Renal cortex interstitium (tissue), 11 donors: ENCODE results near the gene MAP2K7. TPM values are rescaled to one million over a fixed set of nuclear protein-coding genes. Genes with fewer than 3 reads are reported as not detected.

Experiments
- DNase-seq, 11 donors: peaks; one replicate each; pipeline ENCODE4 v3.0.0-alpha.2; 2013; ENCODE audit warnings: low read depth in 9 of 11, low spot score in 4 of 11; ENCODE audit errors: extremely low read depth in 1 of 11
- polyA plus RNA-seq, 3 donors: library from polyadenylated mRNA; unstranded; fragments of 120-200 nt; gene quantifications; one replicate each; pipeline ENCODE4 v1.2.1, GENCODE V29; 2013; ENCODE audit not compliant: insufficient read length in 3 of 3

MAP2K7 gene
- polyA plus RNA-seq, 3 donors: 23.7 to 41.9 (median 33.7) TPM

GRCh38 chr19:7863971-7864689 lies 39.5 kb upstream of the MAP2K7 start:
- no peak for DNase-seq

- no peak for DNase-seq
Observed at GRCh38 chr19:7864690-7865074, 39.0 kb upstream of the MAP2K7 start.

- DNase-seq: no peak
Observed at GRCh38 chr19:7865262-7865911, 38.3 kb upstream of the MAP2K7 start.

- no peak for DNase-seq
Observed at GRCh38 chr19:7866399-7867091, 37.1 kb upstream of the MAP2K7 start.

DNA sequence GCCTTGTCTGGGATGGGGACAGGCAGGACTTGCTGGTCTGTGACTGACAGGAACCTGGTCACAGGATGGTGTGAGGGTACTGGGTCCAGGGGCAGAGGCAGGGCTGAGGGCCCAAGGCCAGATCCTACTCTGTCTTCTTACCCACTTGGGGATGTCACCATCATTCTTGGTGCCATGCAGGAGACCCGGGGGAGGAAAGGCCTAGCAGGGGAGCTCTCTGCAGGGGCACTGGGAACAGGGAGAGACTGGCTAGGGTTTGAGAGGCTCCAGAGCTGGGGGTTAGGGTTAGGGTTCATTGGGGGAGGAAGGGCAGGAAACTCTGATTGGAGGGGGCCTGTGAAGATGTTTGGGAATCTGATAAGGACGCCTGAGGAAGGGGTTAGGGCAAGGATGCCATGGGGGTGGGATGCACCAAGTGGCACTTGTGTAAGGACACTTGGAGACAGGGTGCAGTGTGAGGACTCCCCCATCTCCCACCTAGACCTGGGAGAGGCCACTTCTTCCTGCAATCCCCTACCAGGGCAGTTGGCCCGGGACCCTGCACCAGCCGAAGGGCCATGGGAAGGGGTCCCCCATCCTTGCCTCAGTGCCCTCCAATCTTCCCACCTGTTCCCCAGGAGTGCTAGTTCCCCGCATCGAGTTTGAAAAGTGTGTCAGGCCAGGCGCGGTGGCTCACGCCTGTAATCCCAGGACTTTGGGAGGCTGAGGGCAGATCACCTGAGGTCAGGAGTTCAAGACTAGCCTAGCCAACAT lies 36.4 kb upstream of the MAP2K7 start:
- DNase-seq: no peak

DNA sequence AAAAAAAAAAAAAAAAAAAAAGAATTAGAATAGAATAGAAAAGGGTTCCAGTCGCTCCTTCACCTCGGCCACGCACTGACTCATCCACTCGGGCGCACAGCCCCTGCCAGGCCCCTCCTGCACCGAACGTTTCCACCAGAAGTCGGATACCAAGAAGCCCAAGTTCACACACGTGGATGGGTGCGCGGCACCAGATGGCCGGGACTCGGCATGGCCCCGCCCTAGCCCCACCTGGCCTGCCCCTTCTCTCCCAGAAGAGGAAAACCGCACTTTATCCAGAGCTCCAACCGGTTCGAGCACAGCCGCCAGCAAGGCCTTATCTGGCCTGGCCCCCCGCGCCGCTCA lies 35.4 kb upstream of the MAP2K7 start:
- no peak for DNase-seq

- peak in 4 of 11 donors; percentile 67 to 76 (median 72) for DNase-seq
Observed at GRCh38 chr19:7868671-7869452, 34.8 kb upstream of the MAP2K7 start.

GRCh38 chr19:7869453-7869909 lies 34.2 kb upstream of the MAP2K7 start:
- DNase-seq: no peak

GRCh38 chr19:7869910-7870511 lies 33.7 kb upstream of the MAP2K7 start:
- no peak for DNase-seq

DNA sequence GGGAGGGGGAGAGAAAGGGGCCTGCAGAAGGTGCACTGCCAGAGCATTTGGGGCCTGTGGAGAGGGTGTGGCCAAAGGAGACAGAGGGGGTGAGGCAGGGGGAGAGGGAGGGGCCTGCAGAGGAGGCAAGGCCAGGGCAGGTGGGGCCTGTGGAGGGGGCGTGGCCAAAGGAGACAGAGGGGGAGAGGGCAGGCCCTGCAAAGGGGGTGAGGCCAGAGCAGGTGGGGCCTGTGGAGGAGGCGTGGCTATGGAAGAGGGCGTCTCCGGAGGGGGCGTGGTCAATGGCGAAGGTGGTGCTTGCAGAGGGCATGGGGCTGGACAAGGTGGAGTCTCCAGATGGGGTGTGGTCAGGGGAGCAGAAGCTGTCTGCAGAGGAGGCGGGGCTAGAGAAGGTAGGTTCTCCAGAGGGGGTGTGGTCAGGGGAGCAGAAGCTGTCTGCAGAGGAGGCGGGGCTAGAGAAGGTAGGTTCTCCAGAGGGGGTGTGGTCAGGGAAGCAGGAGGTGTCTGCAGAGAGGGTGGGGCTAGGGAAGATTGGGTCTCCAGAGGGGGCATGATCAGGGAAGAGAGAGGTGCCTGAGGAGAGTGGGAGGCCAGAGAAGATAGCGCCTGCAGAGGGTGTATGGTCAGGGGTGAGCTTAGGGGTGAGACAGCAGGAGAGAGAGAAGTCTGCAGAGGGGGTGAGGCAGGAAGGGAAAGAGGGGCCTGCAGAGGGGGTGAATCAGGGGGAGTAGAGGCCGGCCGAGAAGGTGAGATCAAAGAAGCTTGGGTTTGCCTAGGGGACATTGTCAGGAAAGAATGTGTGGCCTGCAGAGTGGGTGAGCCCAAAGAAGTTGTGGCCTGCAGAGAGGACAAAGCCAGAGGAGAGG lies 32.9 kb upstream of the MAP2K7 start:
- no peak for DNase-seq

DNA sequence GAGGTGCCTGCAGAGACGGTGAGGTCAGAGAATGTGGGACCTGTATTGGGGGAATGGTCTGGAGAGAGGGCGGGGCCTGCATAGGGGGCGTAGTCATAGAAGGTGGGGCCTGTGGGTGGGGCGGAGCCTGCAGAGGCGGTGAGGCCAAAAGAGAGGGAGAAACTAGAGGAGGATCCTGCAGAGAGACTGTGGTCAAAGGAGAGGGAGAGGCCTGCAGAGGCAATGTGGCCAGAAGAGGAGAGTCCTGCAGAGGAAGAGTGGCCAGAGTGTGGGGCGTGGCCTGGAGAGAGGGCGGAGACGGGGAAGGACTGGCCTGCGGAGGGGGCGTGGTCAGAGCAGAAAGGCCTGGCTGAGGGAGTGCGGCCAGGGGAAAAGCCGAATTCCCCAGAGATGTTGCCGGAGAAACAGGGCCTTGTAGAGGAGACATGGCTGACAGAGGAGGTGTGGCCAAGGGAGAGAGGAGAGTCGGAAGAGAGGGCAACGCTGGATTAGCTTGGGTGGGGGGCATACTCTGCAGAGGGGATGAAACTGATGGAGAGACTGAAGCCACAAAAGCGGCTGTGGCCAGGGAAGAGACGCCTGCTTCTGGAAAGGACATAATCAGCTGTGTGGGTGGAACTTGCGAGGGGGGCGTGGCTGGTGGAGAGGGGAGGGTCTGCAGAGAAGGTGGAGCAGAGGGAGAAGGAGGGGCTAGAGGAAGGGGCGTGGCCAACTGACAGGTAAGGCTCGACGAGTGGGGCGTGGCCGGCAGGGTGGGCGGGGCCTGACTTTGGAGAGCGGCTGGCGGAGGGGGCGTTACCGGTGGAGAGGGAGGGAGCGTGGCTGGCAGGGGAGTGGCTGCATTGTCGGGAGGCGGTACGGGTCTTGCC lies 32.0 kb upstream of the MAP2K7 start:
- DNase-seq: peak in 5 of 11 donors; percentile 48 to 83 (median 72)

DNA sequence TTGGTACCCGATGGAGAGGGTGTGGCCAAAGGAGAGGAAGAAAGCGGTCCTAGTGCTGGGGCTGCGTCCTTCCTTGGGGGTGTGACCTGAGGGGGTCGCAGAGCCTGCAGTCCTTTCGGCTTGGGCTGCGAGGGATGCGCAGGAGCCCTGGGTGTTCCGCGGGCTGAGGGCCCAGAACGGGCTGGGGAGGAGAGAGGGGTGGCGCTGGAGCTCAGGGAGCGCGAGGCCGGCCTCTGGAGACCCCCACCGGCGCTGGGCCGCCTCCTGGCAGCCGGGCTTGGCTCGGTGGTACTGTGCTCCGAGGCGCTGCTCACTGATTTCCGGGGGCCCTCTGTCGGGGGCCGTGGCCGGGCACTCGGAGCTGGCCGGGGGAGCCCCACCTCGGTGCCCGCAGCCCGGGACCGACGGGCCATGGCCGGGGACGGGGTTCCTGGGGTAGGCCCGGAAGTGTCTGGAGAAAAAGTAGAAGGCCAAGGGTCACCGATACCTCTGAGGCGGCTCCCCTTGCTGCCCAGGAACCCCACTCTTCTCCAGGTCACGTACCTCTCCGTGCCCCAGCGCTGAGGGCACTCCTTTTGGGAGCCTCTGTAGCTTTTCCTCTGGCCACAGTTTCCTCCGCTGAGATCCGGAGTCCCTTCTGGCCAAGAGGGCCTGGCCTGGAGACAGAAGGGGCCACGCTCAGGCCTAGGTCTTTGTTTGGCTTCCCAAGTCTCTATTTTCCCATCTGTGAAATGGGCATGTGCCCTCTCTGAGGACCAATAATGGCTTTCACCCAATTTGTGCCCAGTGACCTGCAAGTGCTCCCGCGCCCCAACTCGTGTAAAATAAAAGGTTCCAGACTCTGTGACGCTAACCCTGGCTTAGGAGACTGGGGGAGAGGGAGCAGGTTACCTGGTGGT lies 31.1 kb upstream of the MAP2K7 start:
- no peak for DNase-seq

- no peak for DNase-seq
Observed at GRCh38 chr19:7873304-7874075, 30.2 kb upstream of the MAP2K7 start.

- DNase-seq: peak in 3 of 11 donors; percentile 67 to 69 (median 68)
Observed at GRCh38 chr19:7874076-7874896, 29.4 kb upstream of the MAP2K7 start, which contains the start of gene PRR36. PRR36 (minus strand) TSS chr19:7874390; CDS start chr19:7873689, 701 bp downstream.
